ENCODE results near the gene LMTK2. TPM values are rescaled to one million over a fixed set of nuclear protein-coding genes. Genes with fewer than 3 reads are reported as not detected.

LMTK2 gene
- polyA plus RNA-seq, 1 donor from 2014 or later = 11.9 TPM

DNA sequence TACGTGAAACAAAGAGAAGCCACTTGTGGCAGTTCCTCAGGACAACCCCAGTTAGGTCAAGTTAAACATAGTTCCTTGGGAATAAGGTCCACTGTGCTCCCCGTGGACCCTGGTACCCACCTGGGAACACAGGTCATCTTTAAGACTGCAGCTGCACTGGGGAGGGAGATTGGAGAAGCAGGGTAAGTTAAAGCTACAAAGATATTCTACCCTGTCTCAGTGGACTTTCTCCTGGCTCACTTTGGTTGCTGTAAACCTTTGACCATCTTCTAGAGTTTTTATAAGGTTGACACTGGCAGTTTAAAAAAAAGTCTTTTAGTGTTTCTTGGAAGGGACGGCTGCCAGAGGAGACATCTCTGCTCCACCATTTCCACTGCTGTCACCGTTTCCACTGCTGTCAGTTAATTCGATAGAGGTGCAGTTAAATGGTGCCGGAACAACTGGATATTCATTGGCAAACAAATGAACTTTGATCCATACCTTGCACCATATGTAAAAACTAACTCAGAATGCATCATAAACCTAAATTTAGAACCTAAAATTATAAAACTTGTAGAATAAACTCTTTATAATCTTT lies 42.5 kb downstream of the LMTK2 start:
- Histone ChIP-seq H3K27me3 (ENCODE audit: insufficient read depth, low read depth, low read length) (no peaks in the 10 kb centered on the region), H3K79me2 (replicated peaks; ENCODE audit: insufficient read depth, low read length) (no peaks in the 10 kb centered on the region), H3K4me3 (ENCODE audit: low read length) (no peak overlapping the region), H3K9ac (ENCODE audit: low read length) (no peak overlapping the region), H3F3A (ENCODE audit: insufficient read depth, low read length, poor library complexity, severe bottlenecking) (no peaks in the 10 kb centered on the region), H4K20me1 (ENCODE audit: insufficient read depth) (no peaks in the 10 kb centered on the region), H3K4me2 (ENCODE audit: low read length) (no peak overlapping the region), H3K9me3 (ENCODE audit: low read length) (no peaks in the 10 kb centered on the region), H3K27ac (ENCODE audit: low read length) (no peak overlapping the region), H2AFZ (ENCODE audit: low read depth, low read length) (no peak overlapping the region), H3K36me3 (ENCODE audit: insufficient read depth, low read length) (no peaks in the 10 kb centered on the region), H3K9me2 (ENCODE audit: insufficient read depth, low read length) (no peaks in the 10 kb centered on the region)
- TF ChIP-seq RAD21 (conservative IDR thresholded peaks at IDR 0.05) = no peak
- no peak for TF ChIP-seq MXI1 (conservative IDR thresholded peaks at IDR 0.05; ENCODE audit: poor library complexity, severe bottlenecking)
- TF ChIP-seq SMC3 (conservative IDR thresholded peaks at IDR 0.05; ENCODE audit: poor library complexity) = no peak
- no peak for TF ChIP-seq EP300 (conservative IDR thresholded peaks at IDR 0.05; ENCODE audit: poor library complexity, severe bottlenecking)

DNA sequence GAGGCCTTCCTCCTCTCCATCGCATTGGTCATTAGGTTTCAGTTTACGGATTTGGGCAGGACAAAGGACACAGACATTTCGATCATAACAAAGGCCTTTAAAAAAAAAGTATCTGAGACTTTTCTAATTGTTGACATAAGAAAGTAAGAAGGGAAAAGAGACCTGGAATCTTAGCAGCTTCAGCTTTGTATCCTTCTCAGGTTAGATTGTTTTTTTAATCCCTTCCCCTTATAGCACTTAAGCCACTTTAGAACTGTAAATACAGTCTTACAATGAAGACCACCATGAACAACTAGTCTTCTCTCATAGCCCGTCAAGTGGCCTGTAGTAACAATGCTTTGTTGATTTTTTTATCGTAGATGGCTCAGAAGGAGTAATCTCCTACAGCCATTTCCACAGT lies 45.2 kb downstream of the LMTK2 start:
- no peaks in the 10 kb centered on the region for H3K79me2 ChIP-seq (replicated peaks; ENCODE audit: insufficient read depth, low read length)
- TF ChIP-seq, protein P1, sequence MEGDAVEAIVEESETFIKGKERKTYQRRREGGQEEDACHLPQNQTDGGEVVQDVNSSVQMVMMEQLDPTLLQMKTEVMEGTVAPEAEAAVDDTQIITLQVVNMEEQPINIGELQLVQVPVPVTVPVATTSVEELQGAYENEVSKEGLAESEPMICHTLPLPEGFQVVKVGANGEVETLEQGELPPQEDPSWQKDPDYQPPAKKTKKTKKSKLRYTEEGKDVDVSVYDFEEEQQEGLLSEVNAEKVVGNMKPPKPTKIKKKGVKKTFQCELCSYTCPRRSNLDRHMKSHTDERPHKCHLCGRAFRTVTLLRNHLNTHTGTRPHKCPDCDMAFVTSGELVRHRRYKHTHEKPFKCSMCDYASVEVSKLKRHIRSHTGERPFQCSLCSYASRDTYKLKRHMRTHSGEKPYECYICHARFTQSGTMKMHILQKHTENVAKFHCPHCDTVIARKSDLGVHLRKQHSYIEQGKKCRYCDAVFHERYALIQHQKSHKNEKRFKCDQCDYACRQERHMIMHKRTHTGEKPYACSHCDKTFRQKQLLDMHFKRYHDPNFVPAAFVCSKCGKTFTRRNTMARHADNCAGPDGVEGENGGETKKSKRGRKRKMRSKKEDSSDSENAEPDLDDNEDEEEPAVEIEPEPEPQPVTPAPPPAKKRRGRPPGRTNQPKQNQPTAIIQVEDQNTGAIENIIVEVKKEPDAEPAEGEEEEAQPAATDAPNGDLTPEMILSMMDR (IDR thresholded peaks at IDR 0.05; ENCODE audit: poor library complexity, severe bottlenecking) = no peak
- no peak for TF ChIP-seq RAD21 (conservative IDR thresholded peaks at IDR 0.05)
- no peak for TF ChIP-seq SMC3 (conservative IDR thresholded peaks at IDR 0.05; ENCODE audit: poor library complexity)
- TF ChIP-seq EZH2 (IDR thresholded peaks at IDR 0.05; ENCODE audit: borderline replicate concordance, insufficient read depth, low read length, poor library complexity, severe bottlenecking) = no peak
- no peak for TF ChIP-seq REST (IDR thresholded peaks at IDR 0.05; ENCODE audit: borderline replicate concordance)
- TF ChIP-seq POLR2AphosphoS5 (IDR thresholded peaks at IDR 0.05) = no peak
- TF ChIP-seq EP300 (conservative IDR thresholded peaks at IDR 0.05; ENCODE audit: poor library complexity, severe bottlenecking) = no peak
- TF ChIP-seq TAF1 (IDR thresholded peaks at IDR 0.05; ENCODE audit: low read depth) = no peak
- TF ChIP-seq MXI1 (conservative IDR thresholded peaks at IDR 0.05; ENCODE audit: poor library complexity, severe bottlenecking) = no peak
- H3K27ac ChIP-seq (ENCODE audit: low read length) = no peak overlapping the region
- no peak overlapping the region for H2AFZ ChIP-seq (ENCODE audit: low read depth, low read length)
- H3K36me3 ChIP-seq (ENCODE audit: insufficient read depth, low read length) = peaks cover 6% of the 10 kb centered on the region
- H4K20me1 ChIP-seq (ENCODE audit: insufficient read depth) = no peaks in the 10 kb centered on the region
- no peak overlapping the region for H3K9ac ChIP-seq (ENCODE audit: low read length)
- no peaks in the 10 kb centered on the region for H3F3A ChIP-seq (ENCODE audit: insufficient read depth, low read length, poor library complexity, severe bottlenecking)
- H3K27me3 ChIP-seq (ENCODE audit: insufficient read depth, low read depth, low read length) = no peaks in the 10 kb centered on the region
- H3K9me3 ChIP-seq (ENCODE audit: low read length) = no peaks in the 10 kb centered on the region
- H3K4me2 ChIP-seq (ENCODE audit: low read length) = no peak overlapping the region
- H3K4me3 ChIP-seq (ENCODE audit: low read length) = no peak overlapping the region
- no peaks in the 10 kb centered on the region for H3K9me2 ChIP-seq (ENCODE audit: insufficient read depth, low read length)

Measured in neural cell (in vitro differentiated cells).